A549 (cell line): Measurements from ENCODE around the gene SETBP1.

ENCODE experiments used
- CBX8 ChIP-seq: fragments of 200-600 bp; sonication (generic); IDR thresholded peaks from 2 replicates; pipeline ENCODE4 v1.6.1; 2016
- CTCF ChIP-seq: fragments of >200 bp; sonication (Bioruptor Twin); formaldehyde crosslinking; IDR thresholded peaks from 3 replicates; pipeline ENCODE4 v1.5.1; 2016
- ESRRA ChIP-seq: fragments of 150-350 bp; IDR thresholded peaks from 2 replicates; pipeline ENCODE4 v1.6.1; 2014; ENCODE audit warnings: mild to moderate bottlenecking, low read length, borderline replicate concordance
- JUN ChIP-seq, 2 experiments: fragments of >200 bp; sonication (Bioruptor Twin); formaldehyde crosslinking; IDR thresholded peaks; 2 replicates in 1 of 2; 3 replicates in 1 of 2; pipeline ENCODE4 v1.6.1; 2016 to 2017
- KDM1A ChIP-seq: fragments of 200-600 bp; sonication (generic); IDR thresholded peaks from 2 replicates; pipeline ENCODE4 v1.6.1; 2016; ENCODE audit warnings: low read depth, mild to moderate bottlenecking
- MAZ ChIP-seq: fragments of 150-350 bp; IDR thresholded peaks from 2 replicates; pipeline ENCODE4 v1.6.1; 2014; ENCODE audit warnings: antibody characterized with exemption, low read depth, low read length, borderline replicate concordance
- MYC ChIP-seq: IDR thresholded peaks from 2 replicates; pipeline ENCODE4 v1.6.1; 2012; ENCODE audit warnings: mild to moderate bottlenecking, inconsistent platforms, low read length, improper control_type of control experiment, borderline replicate concordance
- RNF2 ChIP-seq: fragments of 200-600 bp; sonication (generic); IDR thresholded peaks from 2 replicates; pipeline ENCODE4 v1.6.1; 2016; ENCODE audit warnings: low read depth, mild to moderate bottlenecking, antibody characterized with exemption, moderate library complexity, borderline replicate concordance

- TF ChIP-seq JUN (IDR thresholded peaks at IDR 0.05): no peak
- no peak for TF ChIP-seq CTCF
- no peak for TF ChIP-seq ESRRA
- no peak for TF ChIP-seq MYC
- TF ChIP-seq CBX8: no peak
- TF ChIP-seq MAZ: no peak
- no peak for TF ChIP-seq KDM1A
- no peak for TF ChIP-seq RNF2
Observed at GRCh38 chr18:44724105-44724778, 43.6 kb downstream of the SETBP1 start.
